Thoracic aorta (tissue), 2 donors: Measurements from ENCODE around the gene NET1. TPM values are rescaled to one million over a fixed set of nuclear protein-coding genes. Genes with fewer than 3 reads are reported as not detected.

Source experiments
- ATAC-seq: fragments of 150-250 bp; one replicate; pipeline ENCODE4 v1.8.0; 2017; ENCODE audit warnings: low read depth; ENCODE audit not compliant: insufficient number of reproducible peaks, low FRiP score
- DNase-seq: peaks from one replicate; pipeline ENCODE4 v3.0.0-alpha.2; 2020; ENCODE audit warnings: low spot score
- H3K27ac ChIP-seq, 2 donors: fragments of 200-600 bp; sonication (generic); 1 replicate in 1 of 2; 2 replicates in 1 of 2; pipeline ENCODE4 v1.5.1; 2016; ENCODE audit warnings: mild to moderate bottlenecking in 2 of 2, moderate library complexity in 2 of 2
- H3K27me3 ChIP-seq: fragments of 200-600 bp; sonication (generic); replicated peaks from 2 replicates; pipeline ENCODE4 v1.6.0; 2016; ENCODE audit warnings: mild to moderate bottlenecking; ENCODE audit not compliant: insufficient read depth
- H3K36me3 ChIP-seq: fragments of 200-600 bp; sonication (generic); one replicate; pipeline ENCODE4 v1.5.1; 2016
- H3K4me1 ChIP-seq, 2 donors: fragments of 200-600 bp; sonication (generic); 1 replicate in 1 of 2; 2 replicates in 1 of 2; pipeline versions ENCODE4 v1.5.1 to v1.6.0; 2016; ENCODE audit warnings: low read depth in 2 of 2, mild to moderate bottlenecking in 1 of 2; ENCODE audit not compliant: control insufficient read depth in 1 of 2
- H3K4me3 ChIP-seq: fragments of 200-600 bp; sonication (generic); 2 replicates; pipeline ENCODE4 v1.5.1; 2016; ENCODE audit warnings: mild to moderate bottlenecking
- H3K9me3 ChIP-seq: fragments of 200-600 bp; sonication (generic); 2 replicates; pipeline ENCODE4 v1.5.1; 2016
- CTCF ChIP-seq: fragments of 200-600 bp; sonication (generic); IDR thresholded peaks from one replicate; pipeline ENCODE4 v1.5.1; 2019; ENCODE audit warnings: antibody characterized with exemption
- total RNA-seq, 2 donors: library from RNA; depleted of rRNA; stranded (reverse); fragments of >200 nt; gene quantifications; one replicate each; pipeline versions ENCODE4 v1.1.0 to v1.2.3, GENCODE V29; 2016

Gene NET1
- total RNA-seq, 2 donors from 2014 or later = 117 to 232 TPM

- Histone ChIP-seq H3K36me3 (no peaks in the 10 kb centered on the region), H3K9me3 (no peaks in the 10 kb centered on the region), H3K4me1 (peaks cover 8 to 44% of the 10 kb centered on the region in 2 donors), H3K4me3 (no peak overlapping the region), H3K27me3 (no peaks in the 10 kb centered on the region), H3K27ac (no peak overlapping the region)
- no peak for TF ChIP-seq CTCF
- ATAC-seq (no peak), DNase-seq (no peak)
Observed at GRCh38 chr10:5445006-5445405, 32.6 kb downstream of the NET1 start.

GRCh38 chr10:5446390-5446926, 34.1 kb downstream of the NET1 start:
- Histone ChIP-seq H3K36me3 (no peaks in the 10 kb centered on the region), H3K27me3 (no peaks in the 10 kb centered on the region), H3K4me1 (peaks cover 14 to 39% of the 10 kb centered on the region in 2 donors), H3K4me3 (peak overlapping the region; percentile 90), H3K9me3 (no peaks in the 10 kb centered on the region), H3K27ac (peak overlapping the region; percentile 69 to 71)
- DNase-seq (peak; percentile 73), ATAC-seq (peak; percentile 71)
- TF ChIP-seq CTCF = no peak

- peak overlapping the region; percentile 90 for H3K4me3 ChIP-seq
- no peaks in the 10 kb centered on the region for H3K36me3 ChIP-seq
- H3K27ac ChIP-seq = peak overlapping the region; percentile 69 to 71
- H3K4me1 ChIP-seq = peaks cover 14 to 44% of the 10 kb centered on the region in 2 donors
- DNase-seq (no peak), ATAC-seq (no peak)
- TF ChIP-seq CTCF = no peak
- no peaks in the 10 kb centered on the region for H3K9me3 ChIP-seq
- no peaks in the 10 kb centered on the region for H3K27me3 ChIP-seq
Observed at GRCh38 chr10:5447056-5447455, 34.7 kb downstream of the NET1 start.

- peaks cover 13 to 45% of the 10 kb centered on the region in 2 donors for H3K4me1 ChIP-seq
- H3K27me3 ChIP-seq = no peaks in the 10 kb centered on the region
- H3K9me3 ChIP-seq = no peaks in the 10 kb centered on the region
- peak overlapping the region; percentile 90 for H3K4me3 ChIP-seq
- ATAC-seq = no peak
- DNase-seq = no peak
- peak overlapping the region; percentile 69 to 71 for H3K27ac ChIP-seq
- H3K36me3 ChIP-seq = peaks cover 4% of the 10 kb centered on the region
- no peak for TF ChIP-seq CTCF
Observed at GRCh38 chr10:5447611-5448071, 35.3 kb downstream of the NET1 start.

GRCh38 chr10:5448333-5449001, 36.1 kb downstream of the NET1 start:
- H3K27ac ChIP-seq = peak overlapping the region; percentile 69 to 71
- H3K27me3 ChIP-seq = no peaks in the 10 kb centered on the region
- peak overlapping the region; percentile 90 for H3K4me3 ChIP-seq
- H3K9me3 ChIP-seq = no peaks in the 10 kb centered on the region
- H3K4me1 ChIP-seq = peaks cover 13 to 47% of the 10 kb centered on the region in 2 donors
- no peak for ATAC-seq
- H3K36me3 ChIP-seq = peaks cover 11% of the 10 kb centered on the region
- DNase-seq = no peak
- TF ChIP-seq CTCF = no peak
